MCF 10A (cell line): ENCODE results near the gene DFFA. TPM values are rescaled to one million over a fixed set of nuclear protein-coding genes. Genes with fewer than 3 reads are reported as not detected.

Experiments
- BruUV-seq: library from RNA; stranded (reverse); fragments of 400-500 nt; replicated peaks from 2 replicates; lab custom pipeline; 2021; lab: Mats Ljungman, UMichigan
- CTCF ChIA-PET: fragments of 300-600 bp; sonication (Branson Sonifier 250); formaldehyde crosslinking; extraction: SDS; loops from one replicate; lab custom pipeline; 2021; ENCODE audit warnings: antibody characterized with exemption, inconsistent platforms; lab: Yijun Ruan, JAX
- POLR2A ChIA-PET: fragments of 300-600, 350-650 bp; sonication (Branson Sonifier 250); formaldehyde crosslinking; extraction: SDS; loops from one replicate; lab custom pipeline; 2020; ENCODE audit warnings: antibody characterized with exemption, inconsistent platforms; lab: Yijun Ruan, JAX
- DNase-seq: peaks from one replicate; pipeline ENCODE4 v3.0.0-alpha.2; 2018; ENCODE audit not compliant: unreplicated experiment
- H3K27ac Mint-ChIP-seq: one replicate; pipeline ENCODE4 v1.8.0; 2022; ENCODE audit warnings: mild to moderate bottlenecking, low read depth, mixed read lengths; ENCODE audit not compliant: unreplicated experiment
- H3K27me3 Mint-ChIP-seq: one replicate; pipeline ENCODE4 v1.8.0; 2022; ENCODE audit warnings: mixed read lengths; ENCODE audit not compliant: insufficient read depth, unreplicated experiment
- H3K36me3 Mint-ChIP-seq: one replicate; pipeline ENCODE4 v1.8.0; 2022; ENCODE audit warnings: mild to moderate bottlenecking, moderate library complexity, mixed read lengths; ENCODE audit not compliant: insufficient read depth, unreplicated experiment
- H3K4me1 Mint-ChIP-seq: one replicate; pipeline ENCODE4 v1.8.0; 2022; ENCODE audit warnings: mixed read lengths; ENCODE audit not compliant: insufficient read depth, unreplicated experiment
- H3K4me3 Mint-ChIP-seq: one replicate; pipeline ENCODE4 v1.8.0; 2022; ENCODE audit warnings: mild to moderate bottlenecking, moderate library complexity, mixed read lengths; ENCODE audit not compliant: unreplicated experiment
- H3K9me3 Mint-ChIP-seq: one replicate; pipeline ENCODE4 v1.8.0; 2022; ENCODE audit warnings: mixed read lengths; ENCODE audit not compliant: unreplicated experiment
- intact Hi-C: fragments of 100-400 bp; cut with micrococcal nuclease; formaldehyde crosslinking; loops from 2 replicates; pipeline ENCODE4 v1.14.1; 2022
- total RNA-seq: library from RNA; stranded (reverse); gene quantifications from 2 replicates; pipeline ENCODE4 v1.2.3, GENCODE V29; 2022
- TF ChIP-seq, protein P1 (sequence below): fragments of 200-600 bp; IDR thresholded peaks from one replicate; pipeline ENCODE4 v1.8.0; 2022; ENCODE audit warnings: antibody characterized with exemption, mild to moderate bottlenecking; ENCODE audit not compliant: unreplicated experiment

DFFA gene
- total RNA-seq, 1 experiment from 2014 or later, result 51.3 TPM

GRCh38 chr1:10494754-10495474 lies 22.6 kb upstream of the DFFA start:
- peak overlapping the region; percentile 80 for H3K27ac Mint-ChIP-seq
- peaks cover 17% of the 10 kb centered on the region for H3K36me3 Mint-ChIP-seq
- intact Hi-C loops, result loop anchor here (2.0 kb wide), 1 partner anchor 118 kb away; no protein-coding TSS in a partner anchor
- peaks cover 26% of the 10 kb centered on the region for H3K4me1 Mint-ChIP-seq
- DNase-seq, result peak; percentile 76
- no peaks in the 10 kb centered on the region for H3K27me3 Mint-ChIP-seq
- BruUV-seq, result no TSS peak
- TF ChIP-seq, protein P1, sequence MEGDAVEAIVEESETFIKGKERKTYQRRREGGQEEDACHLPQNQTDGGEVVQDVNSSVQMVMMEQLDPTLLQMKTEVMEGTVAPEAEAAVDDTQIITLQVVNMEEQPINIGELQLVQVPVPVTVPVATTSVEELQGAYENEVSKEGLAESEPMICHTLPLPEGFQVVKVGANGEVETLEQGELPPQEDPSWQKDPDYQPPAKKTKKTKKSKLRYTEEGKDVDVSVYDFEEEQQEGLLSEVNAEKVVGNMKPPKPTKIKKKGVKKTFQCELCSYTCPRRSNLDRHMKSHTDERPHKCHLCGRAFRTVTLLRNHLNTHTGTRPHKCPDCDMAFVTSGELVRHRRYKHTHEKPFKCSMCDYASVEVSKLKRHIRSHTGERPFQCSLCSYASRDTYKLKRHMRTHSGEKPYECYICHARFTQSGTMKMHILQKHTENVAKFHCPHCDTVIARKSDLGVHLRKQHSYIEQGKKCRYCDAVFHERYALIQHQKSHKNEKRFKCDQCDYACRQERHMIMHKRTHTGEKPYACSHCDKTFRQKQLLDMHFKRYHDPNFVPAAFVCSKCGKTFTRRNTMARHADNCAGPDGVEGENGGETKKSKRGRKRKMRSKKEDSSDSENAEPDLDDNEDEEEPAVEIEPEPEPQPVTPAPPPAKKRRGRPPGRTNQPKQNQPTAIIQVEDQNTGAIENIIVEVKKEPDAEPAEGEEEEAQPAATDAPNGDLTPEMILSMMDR, result peak; percentile 83
- POLR2A ChIA-PET, result interaction anchor here (0.6 to 6.4 kb wide), 27 partner anchors 8 to 932 kb away, joined by 3 to 73 read pairs (median 5); partner anchors contain the start of genes CENPS, DFFA, PEX14 and SRM
- H3K9me3 Mint-ChIP-seq, result no peaks in the 10 kb centered on the region
- H3K4me3 Mint-ChIP-seq, result peak overlapping the region; percentile 58
- CTCF ChIA-PET, result interaction anchor here (0.6 to 6.3 kb wide), 41 partner anchors 9 to 527 kb away, joined by 3 to 119 read pairs (median 4); partner anchors contain the start of genes CENPS, DFFA, PEX14 and PGD

DNA sequence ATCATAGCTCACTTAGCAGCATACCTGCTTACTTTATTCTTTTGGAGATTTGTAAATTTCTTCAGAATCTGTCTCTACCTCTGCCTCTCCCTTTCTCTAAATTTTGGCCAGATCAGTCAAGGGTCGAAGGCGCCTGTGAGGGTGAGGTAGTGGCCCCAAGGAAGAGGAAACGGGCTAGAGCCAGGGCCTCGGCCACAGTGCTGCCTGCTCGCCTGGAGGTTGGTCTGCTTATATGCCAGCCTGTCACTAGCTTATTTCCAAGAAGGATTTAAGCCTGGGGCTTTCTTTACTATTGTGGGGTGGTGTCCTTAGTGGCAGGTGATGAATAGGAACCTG lies 22.1 kb upstream of the DFFA start:
- Mint-ChIP-seq H3K27me3 (no peaks in the 10 kb centered on the region), H3K4me3 (no peak overlapping the region), H3K36me3 (peaks cover 22% of the 10 kb centered on the region), H3K9me3 (no peaks in the 10 kb centered on the region), H3K27ac (peak overlapping the region; percentile 80), H3K4me1 (peaks cover 30% of the 10 kb centered on the region)
- BruUV-seq, result no TSS peak
- TF ChIP-seq, protein P1, result no peak
- no peak for DNase-seq
- CTCF ChIA-PET, result interaction anchor here (0.5 to 6.3 kb wide), 33 partner anchors 9 to 691 kb away, joined by 3 to 119 read pairs (median 4); partner anchors contain the start of genes CENPS, DFFA, PEX14 and PGD
- POLR2A ChIA-PET, result interaction anchor here (0.6 to 6.4 kb wide), 15 partner anchors 8 to 518 kb away, joined by 3 to 73 read pairs (median 10); partner anchors contain the start of genes CENPS, DFFA and TARDBP
- intact Hi-C loops, result loop anchor here (2.0 kb wide), 1 partner anchor 118 kb away; no protein-coding TSS in a partner anchor

DNA sequence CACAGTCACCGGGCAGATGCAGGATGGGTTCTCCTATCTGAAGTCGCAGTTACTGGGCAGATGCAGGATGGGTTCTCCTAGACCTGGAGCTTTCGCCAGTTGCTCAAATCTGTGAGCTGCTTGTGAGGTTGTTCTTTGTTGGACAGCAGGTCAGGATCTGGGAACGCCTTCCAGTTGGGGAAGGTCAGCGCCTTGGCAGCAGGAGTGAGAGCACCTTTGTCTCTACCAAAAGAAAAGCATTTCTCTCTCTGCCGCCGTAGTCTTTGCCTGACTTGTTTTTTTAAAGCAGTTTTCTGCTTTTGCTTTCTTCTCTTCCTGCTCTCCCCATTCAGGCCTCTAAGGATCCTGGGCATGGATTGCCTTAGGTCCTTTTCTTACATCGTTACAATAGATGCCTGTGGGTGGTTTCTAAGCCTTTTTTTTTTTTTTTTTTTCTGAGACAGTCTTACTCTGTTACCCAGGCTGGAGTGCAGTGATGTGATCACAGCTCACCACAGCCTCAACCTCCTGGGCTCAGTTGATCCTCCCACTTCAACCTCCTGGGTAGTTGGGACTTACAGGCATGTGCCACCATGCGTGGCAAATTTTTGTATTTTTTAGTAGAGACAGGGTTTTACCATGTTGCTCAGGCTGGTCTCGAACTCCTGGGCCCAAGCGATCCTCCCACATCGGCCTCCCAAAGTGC lies 18.1 kb upstream of the DFFA start:
- TF ChIP-seq, protein P1, result no peak
- Mint-ChIP-seq H3K4me3 (no peak overlapping the region), H3K9me3 (no peaks in the 10 kb centered on the region), H3K27ac (no peak overlapping the region), H3K36me3 (peaks cover 27% of the 10 kb centered on the region), H3K27me3 (no peaks in the 10 kb centered on the region), H3K4me1 (peaks cover 20% of the 10 kb centered on the region)
- ChIA-PET CTCF (interaction anchor here (0.6 to 6.3 kb wide), 4 partner anchors 30 to 418 kb away, joined by 3 to 119 read pairs (median 4); partner anchors contain the start of gene CENPS), POLR2A (interaction anchor here (6.4 kb wide), 1 partner anchor 60 kb away, joined by 73 read pairs; the partner anchor contains the start of gene CENPS)
- no peak for DNase-seq
- no TSS peak for BruUV-seq
- intact Hi-C loops, result no loop called here
